ENCODE data around the gene GARNL3. TPM values are rescaled to one million over a fixed set of nuclear protein-coding genes. Genes with fewer than 3 reads are reported as not detected.

The GARNL3 gene
- total and polyA plus RNA-seq, 2 donors (not counting 3 experiments of a cell fraction or from before 2014, with no cell fraction given), result 1.4 to 8.3 TPM

- FAIRE-seq (no peak), DNase-seq (ENCODE audit: low read depth, low spot score) (no peak)
- Histone ChIP-seq H3K4me1 (ENCODE audit: control insufficient read depth, extremely low read depth, insufficient read depth, low read length) (no peaks in the 10 kb centered on the region), H3K9ac (replicated peaks; ENCODE audit: extremely low read depth, insufficient read depth, low read length) (no peak overlapping the region), H3K9me1 (replicated peaks; ENCODE audit: control insufficient read depth, extremely low read depth, insufficient read depth, low read length) (no peaks in the 10 kb centered on the region), H3K79me2 (ENCODE audit: control insufficient read depth, insufficient read depth, low read length) (no peaks in the 10 kb centered on the region), H3K9me3 (replicated peaks; ENCODE audit: control insufficient read depth, insufficient read depth, low read length) (no peaks in the 10 kb centered on the region), H2AFZ (ENCODE audit: low read depth, low read length) (no peak overlapping the region), H4K20me1 (replicated peaks; ENCODE audit: control insufficient read depth, extremely low read depth, insufficient read depth, low read length) (no peaks in the 10 kb centered on the region), H3K27me3 (ENCODE audit: control insufficient read depth in 2 of 2, insufficient read depth in 2 of 2, low read length in 2 of 2) (peaks cover 5 to 6% of the 10 kb centered on the region in 2 experiments), H3K36me3 (ENCODE audit: control insufficient read depth in 2 of 2, extremely low read depth in 1 of 2, insufficient read depth in 2 of 2, low read length in 2 of 2) (no peaks in the 10 kb centered on the region), H3K27ac (ENCODE audit: insufficient read depth, low read depth, low read length) (no peak overlapping the region), H3K4me3 (replicated peaks in 1 of 3; ENCODE audit: insufficient read depth in 1 of 3, low read depth in 1 of 3, low read length in 3 of 3) (no peak overlapping the region), H3K4me2 (ENCODE audit: insufficient read depth, low read length) (no peak overlapping the region)
- dilution Hi-C loops (cut with MboI; ENCODE audit: extremely low pct_ligation_motif_present, low sequenced_read_pairs), result no loop called here
- ChIA-PET POLR2A (no interaction called here), CTCF (interaction anchor here (0.6 to 7.1 kb wide), 8 partner anchors 8 to 276 kb away, joined by 3 to 71 read pairs (median 16); no protein-coding TSS in a partner anchor)
- TF ChIP-seq POLR2AphosphoS5 (IDR thresholded peaks at IDR 0.05; ENCODE audit: insufficient read depth, low read depth, low read length) (no peak), MAX (IDR thresholded peaks at IDR 0.05; ENCODE audit: insufficient read depth, insufficient read length) (no peak), GATA2 (IDR thresholded peaks at IDR 0.05; ENCODE audit: insufficient read depth, insufficient read length, low read depth, low read length) (no peak), CTCF (IDR thresholded peaks at IDR 0.05; ENCODE audit: extremely low read depth in 1 of 2, insufficient read depth in 1 of 2, low read depth in 1 of 2, low read length in 2 of 2) (no peak), MYC (IDR thresholded peaks at IDR 0.05; ENCODE audit: low read depth, low read length) (no peak), POLR2A (IDR thresholded peaks at IDR 0.05; ENCODE audit: low read depth, low read length) (no peak), FOS (IDR thresholded peaks at IDR 0.05; ENCODE audit: borderline replicate concordance, insufficient read depth, low read length) (no peak), JUN (IDR thresholded peaks at IDR 0.05; ENCODE audit: borderline replicate concordance, insufficient read depth, insufficient read length, low read depth) (no peak), EZH2 (IDR thresholded peaks at IDR 0.05; ENCODE audit: borderline replicate concordance, low read depth, low read length, severe bottlenecking) (no peak)
- intact Hi-C loops (cut with micrococcal nuclease), result no loop called here
- no TSS peak for BruUV-seq (replicated peaks)
Measured at GRCh38 chr9:127216210-127216887, 48.2 kb upstream of the GARNL3 start.
